Activated T-cell treated with anti-CD3 and anti-CD28 coated beads for 4 hours (primary cell): ENCODE results near the gene OR5D16.
"Not testable (repeated sequence)": the region's sequence is repeated elsewhere in the genome, so short reads cannot be mapped to it uniquely, and the experiment has no call there.

Experiments
- DNase-seq: peaks from one replicate; pipeline ENCODE4 v3.0.0-alpha.2; 2020

OR5D16 gene

GRCh38 chr11:55838452-55838851, at the start of gene OR5D16:
OR5D16 (plus strand) TSS chr11:55838752; CDS start chr11:55838752, 0 bp downstream.
- DNase-seq, result no peak

GRCh38 chr11:55791606-55792005, 46.9 kb upstream of the OR5D16 start:
- DNase-seq, result no peak

- no peak for DNase-seq
Observed at GRCh38 chr11:55793321-55793720, 45.2 kb upstream of the OR5D16 start.

GRCh38 chr11:55795256-55795655, 43.3 kb upstream of the OR5D16 start, which contains the start of gene OR5D14:
OR5D14 (plus strand) TSS chr11:55795556; CDS start chr11:55795556, 0 bp downstream.
- no peak for DNase-seq

GRCh38 chr11:55806248-55806647, 32.3 kb upstream of the OR5D16 start:
- no peak for DNase-seq

- no peak for DNase-seq
Observed at GRCh38 chr11:55811067-55811466, 27.5 kb upstream of the OR5D16 start, which contains the start of gene OR5L1. OR5L1 (plus strand) TSS chr11:55811367; CDS start chr11:55811467, 100 bp downstream.

- DNase-seq, result no peak
Observed at GRCh38 chr11:55819330-55819729, 19.2 kb upstream of the OR5D16 start, which contains the start of gene OR5D18. OR5D18 (plus strand) TSS chr11:55819630; CDS start chr11:55819630, 0 bp downstream.

GRCh38 chr11:55826919-55827318, 11.6 kb upstream of the OR5D16 start, which contains the start of gene OR5L2:
OR5L2 (plus strand) TSS chr11:55827219; CDS start chr11:55827219, 0 bp downstream.
- no peak for DNase-seq

- no peak for DNase-seq
Observed at GRCh38 chr11:55847453-55847852, 8.9 kb downstream of the OR5D16 start.

- DNase-seq, result no peak
Observed at GRCh38 chr11:55849037-55849436, 10.5 kb downstream of the OR5D16 start.

GRCh38 chr11:55852141-55852540, 13.6 kb downstream of the OR5D16 start:
- no peak for DNase-seq

GRCh38 chr11:55854704-55855103, 16.2 kb downstream of the OR5D16 start:
- DNase-seq, result no peak

- not testable (repeated sequence) for DNase-seq
Observed at GRCh38 chr11:55867354-55867753, 28.8 kb downstream of the OR5D16 start.

- DNase-seq, result not testable (repeated sequence)
Observed at GRCh38 chr11:55872731-55873130, 34.2 kb downstream of the OR5D16 start.

- not testable (repeated sequence) for DNase-seq
Observed at GRCh38 chr11:55873146-55873545, 34.6 kb downstream of the OR5D16 start.

GRCh38 chr11:55882997-55883396, 44.4 kb downstream of the OR5D16 start, which contains the start of gene TRIM51:
TRIM51 (plus strand) TSS chr11:55883297; CDS start chr11:55885429, 2,132 bp downstream.
- not testable (repeated sequence) for DNase-seq

- not testable (repeated sequence) for DNase-seq
Observed at GRCh38 chr11:55884995-55885394, 46.4 kb downstream of the OR5D16 start.

GRCh38 chr11:55885481-55885880, 46.9 kb downstream of the OR5D16 start:
- not testable (repeated sequence) for DNase-seq
